ENCODE measurements around the gene DERL3.

DNA sequence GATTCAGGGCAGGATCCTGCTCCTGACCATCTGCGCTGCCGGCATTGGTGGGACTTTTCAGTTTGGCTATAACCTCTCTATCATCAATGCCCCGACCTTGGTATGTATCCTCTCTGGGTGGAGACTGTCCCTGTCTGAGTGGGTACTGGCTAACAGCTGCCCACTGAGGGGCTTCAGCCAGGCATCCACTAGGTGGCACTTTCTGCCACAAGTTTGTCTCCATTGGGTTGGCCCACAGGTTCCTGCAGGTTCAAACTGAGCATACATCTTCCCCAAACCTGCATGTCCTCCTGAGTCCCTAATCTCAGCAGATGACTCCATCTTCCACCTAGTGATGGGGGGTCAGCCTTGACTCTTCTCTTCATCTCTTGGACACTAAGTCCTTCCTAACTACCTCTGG lies 23.3 kb upstream of the DERL3 start:
- TF ChIP-seq, protein P1, sequence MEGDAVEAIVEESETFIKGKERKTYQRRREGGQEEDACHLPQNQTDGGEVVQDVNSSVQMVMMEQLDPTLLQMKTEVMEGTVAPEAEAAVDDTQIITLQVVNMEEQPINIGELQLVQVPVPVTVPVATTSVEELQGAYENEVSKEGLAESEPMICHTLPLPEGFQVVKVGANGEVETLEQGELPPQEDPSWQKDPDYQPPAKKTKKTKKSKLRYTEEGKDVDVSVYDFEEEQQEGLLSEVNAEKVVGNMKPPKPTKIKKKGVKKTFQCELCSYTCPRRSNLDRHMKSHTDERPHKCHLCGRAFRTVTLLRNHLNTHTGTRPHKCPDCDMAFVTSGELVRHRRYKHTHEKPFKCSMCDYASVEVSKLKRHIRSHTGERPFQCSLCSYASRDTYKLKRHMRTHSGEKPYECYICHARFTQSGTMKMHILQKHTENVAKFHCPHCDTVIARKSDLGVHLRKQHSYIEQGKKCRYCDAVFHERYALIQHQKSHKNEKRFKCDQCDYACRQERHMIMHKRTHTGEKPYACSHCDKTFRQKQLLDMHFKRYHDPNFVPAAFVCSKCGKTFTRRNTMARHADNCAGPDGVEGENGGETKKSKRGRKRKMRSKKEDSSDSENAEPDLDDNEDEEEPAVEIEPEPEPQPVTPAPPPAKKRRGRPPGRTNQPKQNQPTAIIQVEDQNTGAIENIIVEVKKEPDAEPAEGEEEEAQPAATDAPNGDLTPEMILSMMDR (conservative IDR thresholded peaks at IDR 0.05; ENCODE audit: low read length), result peak; percentile 89
- no peak for TF ChIP-seq EZH2phosphoT487 (IDR thresholded peaks at IDR 0.05; ENCODE audit: borderline replicate concordance)
